GM19372 (cell line): Measurements from ENCODE around the gene ENTHD1.
A peak's percentile ranks its signal among the peaks of the same experiment; 100 is the strongest.
"Not testable (repeated sequence)": the region's sequence is repeated elsewhere in the genome, so short reads cannot be mapped to it uniquely, and the experiment has no call there.

Experiments used
- ATAC-seq: cut with Tn5 transposase; IDR thresholded peaks from one replicate; pipeline ENCODE4 v1.9.1; 2021; ENCODE audit warnings: mild to moderate bottlenecking, low read depth, moderate library complexity; ENCODE audit not compliant: unreplicated experiment

The ENTHD1 gene

DNA sequence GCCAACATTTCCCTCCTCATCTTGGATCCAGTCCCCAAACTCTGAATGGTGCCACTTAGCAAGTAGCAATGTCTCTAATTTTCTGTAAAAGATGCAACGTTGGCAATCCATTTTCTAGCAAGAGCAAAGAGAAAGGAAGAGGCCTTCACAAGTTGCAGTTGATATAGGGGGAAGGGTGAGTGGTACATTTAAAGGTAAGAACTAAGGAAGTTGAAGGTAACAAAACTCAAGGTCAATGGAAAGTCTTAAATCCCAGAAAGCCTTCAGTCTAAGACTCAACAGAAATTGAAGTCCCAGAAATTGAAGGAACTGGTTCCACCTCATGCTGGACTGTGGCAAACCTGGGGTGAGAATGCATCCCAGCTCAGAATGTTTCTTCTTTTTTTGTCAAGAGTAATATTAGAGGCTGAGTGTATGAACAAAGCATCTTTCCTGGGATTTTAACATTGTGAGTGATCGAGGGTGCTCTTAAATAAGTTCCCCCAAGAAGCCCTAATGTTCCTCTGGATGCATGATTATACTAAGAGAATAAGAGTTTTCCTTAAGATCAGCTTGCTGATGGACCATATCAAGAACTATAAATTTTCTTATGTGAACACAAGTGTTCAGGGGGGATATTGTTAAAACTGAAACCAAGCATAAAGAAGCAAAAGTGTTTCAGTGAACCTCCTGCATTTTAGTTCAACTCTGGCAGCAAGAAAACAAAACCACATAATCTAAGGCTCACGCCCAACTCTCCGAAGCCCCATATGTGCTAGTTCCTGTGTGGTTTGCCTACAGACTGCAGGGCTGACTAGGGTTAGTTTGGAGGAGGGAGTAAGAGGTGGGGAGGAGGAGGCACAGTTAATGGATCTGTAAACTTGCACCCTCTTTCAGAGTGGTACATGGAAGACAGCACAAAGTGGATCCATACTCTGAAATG is 7.0 kb upstream of the ENTHD1 start, which contains the start of gene GRAP2:
Gene GRAP2 (plus strand): TSS at position 779 of the 922 bp plus-strand sequence. CDS start 46,023 bp downstream, outside the sequence.
- peak; percentile 52 for ATAC-seq

- peak; percentile 68 for ATAC-seq
Observed at GRCh38 chr22:39898997-39899396, 5.4 kb upstream of the ENTHD1 start.

GRCh38 chr22:39897841-39898240 is 4.3 kb upstream of the ENTHD1 start:
- ATAC-seq: no peak

- ATAC-seq: no peak
Observed at GRCh38 chr22:39896313-39896996, 2.9 kb upstream of the ENTHD1 start.

DNA sequence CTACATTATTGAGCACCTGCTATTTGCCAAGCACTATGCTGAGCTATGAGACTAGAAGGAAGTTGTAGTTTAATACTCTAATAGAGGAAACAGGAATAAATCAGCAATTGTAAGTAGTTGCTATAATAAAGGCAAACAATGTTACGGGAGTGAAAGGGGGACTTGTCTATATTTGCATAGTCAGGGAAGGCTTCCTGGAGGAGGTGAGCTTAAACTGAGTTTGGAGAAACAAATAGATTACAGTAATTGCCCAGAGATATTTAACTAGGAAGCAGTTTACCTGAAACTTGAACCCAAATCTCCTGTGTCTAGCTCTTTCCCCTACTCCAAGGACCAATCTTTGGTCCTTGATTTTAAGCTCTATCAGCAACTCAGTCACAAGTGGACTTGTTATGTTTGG is 2.1 kb upstream of the ENTHD1 start:
- ATAC-seq: no peak

- no peak for ATAC-seq
Observed at GRCh38 chr22:39894554-39895092, 1.1 kb upstream of the ENTHD1 start.

DNA sequence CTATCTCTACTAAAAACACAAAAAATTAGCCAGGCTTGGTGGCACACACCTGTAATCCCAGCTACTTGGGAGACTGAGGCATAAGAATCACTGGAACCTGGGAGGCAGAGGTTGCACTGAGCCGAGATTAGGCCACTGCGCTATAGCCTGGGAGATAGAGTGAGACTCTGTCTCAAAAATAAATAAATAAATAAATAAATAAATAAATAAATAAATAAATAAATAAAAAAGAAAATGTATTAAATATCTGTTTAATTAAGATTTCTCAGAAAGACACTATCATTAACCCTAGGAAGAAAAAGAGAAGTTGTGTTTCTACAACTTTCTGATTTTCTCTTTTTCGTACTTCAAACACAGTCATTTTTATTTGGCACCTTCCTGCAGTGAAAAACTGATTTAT is 3.6 kb downstream of the ENTHD1 start:
- ATAC-seq: not testable (repeated sequence)

- ATAC-seq: no peak
Observed at GRCh38 chr22:39883057-39883456, 10.5 kb downstream of the ENTHD1 start.

- no peak for ATAC-seq
Observed at GRCh38 chr22:39880722-39881121, 12.8 kb downstream of the ENTHD1 start.

GRCh38 chr22:39877079-39877845 is 16.3 kb downstream of the ENTHD1 start:
- ATAC-seq: no peak

DNA sequence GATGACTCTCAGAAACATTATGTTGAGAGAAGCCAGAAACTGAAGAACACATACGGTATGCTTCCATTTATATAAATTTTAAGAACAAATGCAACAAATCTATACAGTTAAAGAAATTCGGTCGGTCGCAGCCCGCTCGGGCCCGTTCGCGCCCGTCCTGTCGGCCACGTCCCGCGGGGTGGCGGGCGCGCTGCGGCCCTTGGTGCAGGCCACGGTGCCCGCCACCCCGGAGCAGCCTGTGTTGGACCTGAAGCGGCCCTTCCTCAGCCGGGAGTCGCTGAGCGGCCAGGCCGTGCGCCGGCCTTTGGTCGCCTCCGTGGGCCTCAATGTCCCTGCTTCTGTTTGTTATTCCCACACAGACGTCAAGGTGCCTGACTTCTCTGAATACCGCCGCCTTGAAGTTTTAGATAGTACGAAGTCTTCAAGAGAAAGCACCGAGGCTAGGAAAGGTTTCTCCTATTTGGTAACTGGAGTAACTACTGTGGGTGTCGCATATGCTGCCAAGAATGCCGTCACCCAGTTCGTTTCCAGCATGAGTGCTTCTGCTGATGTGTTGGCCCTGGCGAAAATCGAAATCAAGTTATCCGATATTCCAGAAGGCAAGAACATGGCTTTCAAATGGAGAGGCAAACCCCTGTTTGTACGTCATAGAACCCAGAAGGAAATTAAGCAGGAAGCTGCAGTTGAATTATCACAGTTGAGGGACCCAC is 18.2 kb downstream of the ENTHD1 start:
- not testable (repeated sequence) for ATAC-seq

DNA sequence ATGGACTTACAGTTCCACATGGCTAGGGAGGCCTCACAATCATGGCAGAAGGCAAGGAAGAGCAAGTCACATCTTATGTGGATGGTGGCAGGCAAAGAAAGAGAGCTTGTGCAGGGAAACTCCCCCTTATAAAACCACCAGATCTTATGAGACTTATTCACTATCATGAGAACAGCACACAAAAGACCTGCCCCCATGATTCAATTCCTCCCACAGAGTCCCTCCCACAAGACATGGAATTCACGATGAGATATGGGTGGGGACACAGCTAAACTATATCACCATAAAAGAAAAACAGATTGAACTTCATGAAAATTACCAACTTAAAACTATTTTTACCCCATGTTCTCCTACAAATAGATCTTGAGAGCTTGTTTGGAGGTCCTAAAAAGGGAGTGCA is 19.6 kb downstream of the ENTHD1 start:
- no peak for ATAC-seq

GRCh38 chr22:39872548-39872947 is 21.0 kb downstream of the ENTHD1 start:
- ATAC-seq: no peak

GRCh38 chr22:39871008-39871798 is 22.4 kb downstream of the ENTHD1 start:
- ATAC-seq: no peak

DNA sequence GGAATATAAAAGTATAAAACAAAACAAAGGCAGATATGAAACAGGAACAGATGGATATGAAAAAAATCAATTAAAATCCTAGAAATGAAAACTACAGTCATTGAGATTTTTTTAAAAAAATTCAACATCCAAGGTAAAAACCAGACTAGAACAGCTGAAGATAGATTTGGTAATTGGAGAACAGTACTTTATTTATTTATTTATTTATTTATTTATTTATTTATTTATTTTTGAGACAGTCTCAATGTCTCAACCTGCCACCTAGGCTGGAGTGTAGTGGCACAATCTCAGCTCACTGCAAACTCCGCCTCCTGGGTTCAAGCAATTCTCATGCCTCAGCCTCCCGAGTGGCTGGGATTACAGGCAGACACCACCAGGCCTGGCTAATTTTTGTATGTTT is 23.8 kb downstream of the ENTHD1 start:
- ATAC-seq: not testable (repeated sequence)

DNA sequence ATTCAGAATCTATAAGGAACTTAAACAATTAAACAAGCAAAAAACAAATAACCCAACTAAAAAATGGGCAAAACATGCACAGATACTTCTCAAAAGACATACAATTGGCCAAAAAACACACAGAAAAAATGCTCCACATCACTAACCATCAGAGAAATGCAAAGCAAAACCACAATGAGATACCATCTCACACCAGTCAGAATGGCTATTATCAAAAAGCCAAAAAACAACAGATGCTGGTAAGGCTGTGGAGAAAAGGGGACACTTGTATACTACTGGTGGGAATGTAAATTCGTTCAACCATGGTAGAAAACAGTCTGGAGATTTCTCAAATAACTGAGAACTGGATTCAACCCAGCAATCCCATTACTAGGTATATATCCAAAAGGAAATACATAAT is 24.8 kb downstream of the ENTHD1 start:
- no peak for ATAC-seq

- no peak for ATAC-seq
Observed at GRCh38 chr22:39859903-39860588, 33.5 kb downstream of the ENTHD1 start.

GRCh38 chr22:39856588-39856987 is 37.0 kb downstream of the ENTHD1 start:
- ATAC-seq: no peak

DNA sequence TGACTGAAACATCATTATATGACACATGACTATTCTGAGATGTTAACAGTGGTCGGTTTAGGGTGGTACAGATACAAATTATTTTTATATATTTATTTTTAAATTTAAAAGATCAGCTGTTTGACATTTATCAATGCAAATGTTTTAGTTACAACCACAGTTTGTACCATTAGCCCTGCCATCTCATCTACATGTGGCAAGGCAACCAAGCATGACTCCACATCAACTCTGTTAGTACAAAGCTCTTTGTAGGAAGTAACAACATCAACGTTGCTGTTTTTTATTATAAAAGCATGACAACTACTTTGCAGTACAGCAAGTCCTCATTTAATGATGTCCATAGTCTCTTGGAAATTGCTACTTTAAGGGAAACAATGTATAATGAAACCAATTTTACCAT is 40.8 kb downstream of the ENTHD1 start:
- no peak for ATAC-seq
